Activated naive CD4-positive, alpha-beta T cell treated with anti-CD3 and anti-CD28 coated beads, Interleukin-2, amount 50 U/mL, for 72 hours (primary cell): ENCODE results near the gene NTM. TPM values are rescaled to one million over a fixed set of nuclear protein-coding genes. Genes with fewer than 3 reads are reported as not detected.

ENCODE experiments used
- ATAC-seq, 2 donors: fragments of 150-1000 bp; cut with Tn5 transposase; 2 replicates each; pipeline ENCODE4 v1.10.0; 2021; ENCODE audit warnings: mild to moderate bottlenecking in 2 of 2, moderate library complexity in 2 of 2
- DNase-seq, 2 donors: peaks; one replicate each; pipeline ENCODE4 v3.0.0; 2021 to 2022; ENCODE audit warnings: low spot score in 2 of 2
- H3K27ac Mint-ChIP-seq, 2 donors: one replicate each; pipeline ENCODE4 v1.8.0; 2022; ENCODE audit warnings: mild to moderate bottlenecking in 2 of 2, mixed read lengths in 2 of 2
- H3K36me3 Mint-ChIP-seq, 2 donors: one replicate each; pipeline ENCODE4 v1.8.0; 2022; ENCODE audit warnings: mixed read lengths in 2 of 2
- H3K9me3 Mint-ChIP-seq, 2 donors: one replicate each; pipeline ENCODE4 v1.8.0; 2022; ENCODE audit warnings: mixed read lengths in 2 of 2
- total RNA-seq, 2 donors: library from RNA; stranded (reverse); gene quantifications; one replicate each; pipeline ENCODE4 v1.2.3, GENCODE V29; 2022

Gene NTM
- total RNA-seq, 2 donors from 2014 or later: not detected

DNA sequence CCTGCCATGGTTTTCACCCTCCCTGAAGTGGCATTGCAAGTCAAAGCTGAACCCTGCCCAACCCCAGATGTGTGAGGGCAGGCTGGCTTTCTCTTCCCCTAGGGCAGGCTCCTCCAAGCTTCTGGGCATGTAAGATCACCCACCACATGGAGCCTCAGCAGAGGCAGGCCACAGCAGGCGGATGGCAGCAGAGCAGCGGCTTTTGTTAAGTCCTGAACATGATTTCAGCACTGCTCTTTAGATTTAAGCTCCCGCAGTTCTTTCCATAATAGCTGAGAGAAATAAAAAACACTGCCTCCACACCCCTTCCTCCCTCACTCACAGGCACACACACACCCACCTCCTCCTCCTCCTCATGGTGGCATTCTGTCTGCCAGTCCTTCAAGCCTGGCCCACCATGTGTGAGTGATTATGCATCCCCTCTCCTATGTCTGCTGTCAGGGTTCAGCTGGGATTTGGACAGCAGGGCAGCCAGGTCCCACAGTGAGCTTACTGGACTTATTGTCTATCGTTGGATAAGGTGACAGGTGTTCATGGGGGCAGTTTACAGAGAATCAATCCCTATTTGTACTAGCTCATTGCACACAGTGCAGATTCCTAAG is 5.0 kb upstream of the NTM start:
- no peak for ATAC-seq
- H3K36me3 Mint-ChIP-seq: no peaks in the 10 kb centered on the region

GRCh38 chr11:131370901-131371790 is 731 bp downstream of the NTM start:
- H3K36me3 Mint-ChIP-seq: no peaks in the 10 kb centered on the region
- H3K9me3 Mint-ChIP-seq: peaks cover 3 to 6% of the 10 kb centered on the region in 2 donors
- H3K27ac Mint-ChIP-seq: no peak overlapping the region
- DNase-seq (no peak), ATAC-seq (no peak)

More for the DNA sequence above, 5.0 kb upstream of the NTM start:
- H3K27ac Mint-ChIP-seq: no peak overlapping the region
- peaks cover 3 to 4% of the 10 kb centered on the region in 2 donors for H3K9me3 Mint-ChIP-seq
- DNase-seq: no peak

DNA sequence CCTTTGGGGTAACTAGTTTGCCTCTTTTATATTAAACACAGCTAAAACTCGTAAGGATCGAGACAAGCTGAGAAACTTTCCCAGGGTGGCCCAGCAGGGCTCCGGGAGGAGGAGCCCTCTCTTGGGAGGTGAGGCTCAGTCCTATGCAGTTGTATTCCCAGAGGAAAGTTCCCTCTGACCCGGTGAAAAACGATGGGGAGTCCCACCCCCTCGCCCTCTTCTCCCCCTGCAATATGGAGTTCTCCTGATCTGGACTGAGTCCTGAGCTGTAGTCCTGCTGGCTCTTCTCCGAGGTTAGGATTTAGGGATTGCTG is 1.3 kb downstream of the NTM start:
- no peak for DNase-seq
- H3K36me3 Mint-ChIP-seq: no peaks in the 10 kb centered on the region
- peaks cover 3 to 8% of the 10 kb centered on the region in 2 donors for H3K9me3 Mint-ChIP-seq
- no peak for ATAC-seq
- H3K27ac Mint-ChIP-seq: no peak overlapping the region

- Mint-ChIP-seq H3K36me3 (no peaks in the 10 kb centered on the region), H3K27ac (no peak overlapping the region), H3K9me3 (peaks cover 3 to 8% of the 10 kb centered on the region in 2 donors)
- ATAC-seq: no peak
- no peak for DNase-seq
These were observed 2.0 kb downstream of the NTM start for GRCh38 chr11:131372234-131372962.

- ATAC-seq (no peak), DNase-seq (no peak)
- Mint-ChIP-seq H3K9me3 (peaks cover 3 to 8% of the 10 kb centered on the region in 2 donors), H3K36me3 (no peaks in the 10 kb centered on the region), H3K27ac (no peak overlapping the region)
These were observed 2.8 kb downstream of the NTM start for GRCh38 chr11:131373095-131373725.

GRCh38 chr11:131373756-131374155 is 3.3 kb downstream of the NTM start:
- DNase-seq: no peak
- peaks cover 3 to 8% of the 10 kb centered on the region in 2 donors for H3K9me3 Mint-ChIP-seq
- no peaks in the 10 kb centered on the region for H3K36me3 Mint-ChIP-seq
- no peak overlapping the region for H3K27ac Mint-ChIP-seq
- ATAC-seq: no peak

DNA sequence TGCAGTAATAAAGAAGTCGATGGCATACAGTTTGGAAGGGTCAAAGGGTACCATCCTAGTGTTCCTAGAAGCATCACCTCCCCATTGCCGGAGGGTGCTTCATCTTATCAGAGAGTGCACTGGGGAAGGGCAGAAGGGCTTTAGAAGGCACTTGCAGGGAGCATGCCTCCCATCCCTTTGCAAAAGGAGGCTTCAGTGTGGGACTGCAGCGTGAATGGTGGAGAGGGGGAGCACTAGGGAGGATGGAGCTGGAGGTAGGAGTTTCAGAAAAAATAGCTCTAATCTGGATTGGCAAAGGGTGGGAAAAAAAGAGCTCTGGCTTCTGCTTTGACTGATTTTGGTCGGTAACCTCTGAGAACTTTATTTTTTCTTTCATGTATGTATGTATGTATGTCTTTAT is 5.0 kb downstream of the NTM start:
- Mint-ChIP-seq H3K9me3 (peaks cover 0 to 5% of the 10 kb centered on the region in 2 donors), H3K36me3 (no peaks in the 10 kb centered on the region), H3K27ac (no peak overlapping the region)
- no peak for DNase-seq
- no peak for ATAC-seq

GRCh38 chr11:131375915-131376314 is 5.5 kb downstream of the NTM start:
- H3K36me3 Mint-ChIP-seq: no peaks in the 10 kb centered on the region
- H3K27ac Mint-ChIP-seq: no peak overlapping the region
- no peak for ATAC-seq
- no peak for DNase-seq
- peaks cover 0 to 5% of the 10 kb centered on the region in 2 donors for H3K9me3 Mint-ChIP-seq

- no peak overlapping the region for H3K27ac Mint-ChIP-seq
These were observed 8.5 kb downstream of the NTM start for GRCh38 chr11:131378931-131379330.

DNA sequence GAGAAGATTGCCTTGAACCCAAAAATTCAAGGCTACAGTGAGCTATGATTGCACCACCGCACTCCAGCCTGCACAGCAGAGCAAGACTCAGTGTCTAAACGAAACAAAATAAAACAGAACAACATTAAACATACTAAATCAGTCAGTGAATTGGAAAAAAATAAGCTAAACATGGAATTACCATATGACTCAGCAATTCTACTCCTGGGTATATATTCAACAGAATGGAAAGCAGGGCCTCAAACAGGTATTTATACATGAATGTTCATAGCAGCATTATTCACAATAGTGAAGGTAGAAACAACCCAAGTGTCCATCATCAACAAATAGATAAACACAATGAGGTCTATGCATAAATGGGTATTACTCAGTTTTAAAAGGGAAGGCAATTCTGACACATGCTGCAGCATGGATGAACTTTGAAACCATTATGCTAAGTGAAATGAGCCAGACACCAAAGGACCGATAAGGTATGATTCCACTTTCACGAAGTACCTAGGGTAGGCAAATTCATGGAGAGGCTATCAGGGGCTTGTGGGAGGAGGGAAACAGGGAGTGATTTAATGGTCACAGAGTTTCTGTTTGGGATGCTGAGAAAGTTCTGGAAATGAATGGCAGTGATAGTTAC is 15.5 kb downstream of the NTM start:
- ATAC-seq (no peak), DNase-seq (no peak)
- Mint-ChIP-seq H3K27ac (no peak overlapping the region), H3K9me3 (peaks cover 3 to 7% of the 10 kb centered on the region in 2 donors), H3K36me3 (no peaks in the 10 kb centered on the region)

More at GRCh38 chr11:131378931-131379330, 8.5 kb downstream of the NTM start:
- Mint-ChIP-seq H3K36me3 (no peaks in the 10 kb centered on the region), H3K9me3 (peaks cover 0 to 5% of the 10 kb centered on the region in 2 donors)
- no peak for ATAC-seq
- no peak for DNase-seq

DNA sequence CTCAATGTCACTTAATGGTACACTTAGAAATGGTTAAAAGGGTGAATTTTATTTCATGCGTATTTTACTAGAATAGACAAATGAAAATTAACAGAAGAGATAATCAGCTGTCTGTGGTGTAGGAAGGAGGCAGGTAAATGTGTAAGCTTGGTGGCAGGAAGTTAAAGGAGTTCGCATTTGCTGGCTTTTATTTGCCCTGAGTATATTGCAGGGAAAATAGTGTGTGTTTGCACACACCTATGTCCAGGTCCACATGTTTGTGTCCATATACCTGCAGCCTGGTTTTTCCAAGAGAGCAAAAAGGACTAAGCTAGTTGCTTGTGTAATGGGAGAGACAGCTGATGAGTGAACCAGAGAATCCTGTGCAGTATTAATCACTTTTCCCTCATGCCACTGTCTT is 16.0 kb downstream of the NTM start:
- ATAC-seq: no peak
- Mint-ChIP-seq H3K27ac (no peak overlapping the region), H3K9me3 (peaks cover 3 to 7% of the 10 kb centered on the region in 2 donors), H3K36me3 (no peaks in the 10 kb centered on the region)
- DNase-seq: no peak

- ATAC-seq (no peak), DNase-seq (no peak)
- Mint-ChIP-seq H3K36me3 (no peaks in the 10 kb centered on the region), H3K27ac (no peak overlapping the region), H3K9me3 (peaks cover 3 to 7% of the 10 kb centered on the region in 2 donors)
These were observed 17.6 kb downstream of the NTM start for GRCh38 chr11:131388030-131388429.

DNA sequence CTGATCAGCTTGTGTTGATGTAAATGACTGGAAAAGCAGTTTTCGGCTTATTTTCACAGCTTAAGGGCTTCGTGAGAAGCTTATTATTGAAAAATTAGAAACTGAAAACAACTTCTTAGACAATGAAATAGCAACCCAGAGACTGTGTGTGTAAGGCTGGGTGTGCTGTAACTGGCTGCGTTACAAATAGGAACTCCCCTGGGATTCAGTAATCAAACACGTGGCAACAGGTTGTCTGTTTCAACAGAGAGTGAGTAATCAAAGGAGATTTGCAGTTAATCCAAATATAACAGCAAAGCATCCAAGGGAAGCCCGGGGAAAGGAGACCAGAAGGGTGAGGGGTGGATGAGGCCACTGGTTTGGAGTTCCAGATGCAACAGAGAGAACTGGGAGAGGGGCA is 19.2 kb downstream of the NTM start:
- ATAC-seq (no peak), DNase-seq (no peak)
- Mint-ChIP-seq H3K27ac (no peak overlapping the region), H3K9me3 (peaks cover 3 to 7% of the 10 kb centered on the region in 2 donors), H3K36me3 (no peaks in the 10 kb centered on the region)

GRCh38 chr11:131391176-131391575 is 20.8 kb downstream of the NTM start:
- H3K27ac Mint-ChIP-seq: no peak overlapping the region
- DNase-seq (no peak), ATAC-seq (no peak)
- no peaks in the 10 kb centered on the region for H3K36me3 Mint-ChIP-seq
- peaks cover 3 to 7% of the 10 kb centered on the region in 2 donors for H3K9me3 Mint-ChIP-seq

DNA sequence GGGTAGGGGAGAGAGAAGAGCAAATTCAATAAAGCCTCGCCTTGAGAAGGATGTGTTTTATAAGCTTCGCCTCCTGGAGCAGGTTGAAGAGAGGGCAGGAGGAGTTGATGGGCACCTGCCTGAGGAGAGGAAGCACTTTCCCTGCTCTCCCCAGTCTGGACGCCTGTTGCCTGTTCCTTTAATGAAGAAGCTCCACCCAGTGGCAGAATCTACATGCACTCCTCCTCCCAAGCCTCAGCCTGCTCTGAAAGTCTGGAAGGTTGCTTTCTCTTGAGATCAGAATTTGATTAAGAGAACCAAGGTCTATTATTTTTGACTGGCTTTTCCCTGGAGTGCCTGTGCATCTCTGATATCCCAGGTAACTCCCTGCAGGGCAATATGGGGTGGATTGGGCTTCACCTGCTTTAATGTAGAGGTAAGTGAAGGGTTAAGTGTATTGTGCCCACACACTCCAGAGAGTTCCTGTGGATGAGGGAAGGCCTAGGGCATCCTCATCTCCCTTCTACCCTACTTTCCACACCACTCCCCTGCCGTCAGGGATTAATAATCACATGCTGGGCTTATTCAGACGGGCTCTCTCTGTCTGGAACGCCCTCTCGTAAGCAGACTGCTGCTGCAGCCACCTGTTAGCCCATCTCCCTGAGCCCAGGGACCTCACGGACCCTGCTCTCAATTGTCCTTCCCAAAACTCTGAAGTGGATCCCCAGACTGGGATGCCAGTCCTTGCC is 22.3 kb downstream of the NTM start:
- Mint-ChIP-seq H3K27ac (no peak overlapping the region), H3K9me3 (peaks cover 6 to 7% of the 10 kb centered on the region in 2 donors), H3K36me3 (no peaks in the 10 kb centered on the region)
- ATAC-seq (no peak), DNase-seq (no peak)

- DNase-seq: no peak
- no peaks in the 10 kb centered on the region for H3K36me3 Mint-ChIP-seq
- no peak for ATAC-seq
- no peak overlapping the region for H3K27ac Mint-ChIP-seq
- peaks cover 6 to 7% of the 10 kb centered on the region in 2 donors for H3K9me3 Mint-ChIP-seq
These were observed 23.3 kb downstream of the NTM start for GRCh38 chr11:131393691-131394090.
